KMS-11 (cell line): ENCODE results near the gene KLHL35.

Experiments used
- H2AFZ ChIP-seq: fragments of 200-600 bp; sonication (generic); 2 replicates; pipeline ENCODE4 v1.6.1; 2016; ENCODE audit warnings: antibody characterized with exemption, mixed run types, low read depth
- H3K27ac ChIP-seq: fragments of 200-600 bp; sonication (generic); 2 replicates; pipeline ENCODE4 v1.6.1; 2016; ENCODE audit warnings: mild to moderate bottlenecking, mixed run types
- H3K27me3 ChIP-seq: fragments of 200-600 bp; sonication (generic); 2 replicates; pipeline ENCODE4 v1.6.1; 2017; ENCODE audit warnings: mild to moderate bottlenecking, low read depth, mixed run types, moderate library complexity; ENCODE audit not compliant: insufficient read depth
- H3K36me3 ChIP-seq: fragments of 200-600 bp; sonication (generic); 2 replicates; pipeline ENCODE4 v1.6.1; 2017; ENCODE audit warnings: mild to moderate bottlenecking, mixed run types; ENCODE audit not compliant: insufficient read depth
- H3K4me1 ChIP-seq: fragments of 200-600 bp; sonication (generic); 2 replicates; pipeline ENCODE4 v1.6.1; 2016; ENCODE audit warnings: mild to moderate bottlenecking, low read depth, mixed run types; ENCODE audit not compliant: poor library complexity, severe bottlenecking
- H3K4me2 ChIP-seq: fragments of 200-600 bp; sonication (generic); 2 replicates; pipeline ENCODE4 v1.7.0; 2016; ENCODE audit warnings: mild to moderate bottlenecking, mixed run types
- H3K4me3 ChIP-seq: fragments of 200-600 bp; sonication (generic); IDR thresholded peaks from 2 replicates; pipeline ENCODE4 v1.6.1; 2017; ENCODE audit warnings: low read depth, low read length, mixed read lengths; ENCODE audit not compliant: insufficient read depth
- H3K79me2 ChIP-seq: fragments of 200-600 bp; sonication (generic); 2 replicates; pipeline ENCODE4 v1.6.1; 2016; ENCODE audit warnings: low read depth, mixed run types; ENCODE audit not compliant: insufficient read depth
- H3K9ac ChIP-seq: fragments of 200-600 bp; sonication (generic); 2 replicates; pipeline ENCODE4 v1.6.1; 2016; ENCODE audit warnings: mild to moderate bottlenecking, mixed run types
- H4K20me1 ChIP-seq: fragments of 200-600 bp; sonication (generic); 2 replicates; pipeline ENCODE4 v1.6.1; 2016; ENCODE audit warnings: mild to moderate bottlenecking, mixed run types; ENCODE audit not compliant: insufficient read depth
- CTCF ChIP-seq: fragments of 200-600 bp; sonication (generic); conservative IDR thresholded peaks from 2 replicates; pipeline ENCODE4 v1.6.1; 2017; ENCODE audit warnings: low read depth, mild to moderate bottlenecking, antibody characterized with exemption, low read length, moderate library complexity, mixed read lengths

Gene KLHL35

DNA sequence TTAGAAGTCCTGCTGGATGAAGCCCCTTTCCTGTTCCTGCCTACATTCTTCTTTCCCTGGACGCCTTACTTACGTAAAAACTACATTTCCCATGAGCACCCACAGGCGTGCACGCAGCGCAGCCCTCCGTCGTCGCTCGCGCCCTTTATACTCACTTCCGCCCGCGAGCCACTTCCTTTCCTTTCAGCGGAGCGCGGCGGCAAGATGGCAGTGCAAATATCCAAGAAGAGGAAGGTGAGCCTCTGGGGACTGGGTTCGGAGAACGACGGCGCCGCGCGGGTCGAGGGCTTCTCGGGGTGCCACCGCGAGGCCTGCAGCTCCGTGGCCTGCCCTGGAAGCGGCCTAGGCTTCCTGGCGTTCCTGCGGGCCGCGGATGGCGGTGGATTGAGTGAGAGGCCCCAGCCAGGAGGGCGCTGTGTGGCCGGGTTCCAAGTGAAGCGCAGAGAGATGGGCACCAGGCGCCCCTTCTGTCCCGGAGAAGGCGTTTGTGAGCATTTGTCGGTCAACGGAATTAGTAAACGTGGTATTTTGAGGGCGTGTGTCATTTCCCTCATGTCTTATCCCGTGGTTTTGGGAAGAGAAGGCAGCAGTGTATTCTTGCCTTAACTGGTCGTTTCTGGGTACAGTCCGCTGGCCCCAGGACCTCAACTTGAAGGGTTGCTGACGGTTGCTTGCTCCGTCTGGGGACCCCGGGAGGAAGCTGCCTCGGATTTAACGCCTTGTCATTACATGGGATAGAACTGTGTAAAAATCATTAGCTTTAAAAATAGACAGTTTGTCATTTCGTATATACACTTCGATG lies 33.5 kb downstream of the KLHL35 start, which contains the start of gene RPS3:
Gene RPS3 (plus strand): TSS at position 175 of the 802 bp plus-strand sequence. CDS start 30 bp downstream, at position 205.
- H3K36me3 ChIP-seq = peaks cover 36% of the 10 kb centered on the region; the same call in 1 of the 2 replicates
- peaks cover 35% of the 10 kb centered on the region for H3K4me1 ChIP-seq
- TF ChIP-seq CTCF = no peak

GRCh38 chr11:75398906-75399305 lies 34.1 kb downstream of the KLHL35 start:
- no peaks in the 10 kb centered on the region for H3K27me3 ChIP-seq
- H3K27ac ChIP-seq = no peak overlapping the region
- no peak overlapping the region for H3K4me3 ChIP-seq
- peaks cover 46% of the 10 kb centered on the region for H3K79me2 ChIP-seq
- TF ChIP-seq CTCF = no peak
- peak overlapping the region; percentile 43; the same call in 1 of the 2 replicates for H3K4me2 ChIP-seq
- H4K20me1 ChIP-seq = peaks cover 37% of the 10 kb centered on the region
- H3K36me3 ChIP-seq = peaks cover 33% of the 10 kb centered on the region; the same call in 1 of the 2 replicates
- peak overlapping the region; percentile 99; the same call in 1 of the 2 replicates for H3K9ac ChIP-seq
- H2AFZ ChIP-seq = peak overlapping the region; percentile 50
- H3K4me1 ChIP-seq = peaks cover 34% of the 10 kb centered on the region

More for the DNA sequence above, 33.5 kb downstream of the KLHL35 start, which contains the start of gene RPS3:
- Histone ChIP-seq H3K79me2 (peaks cover 53% of the 10 kb centered on the region), H3K4me3 (no peak within 1 kb of the TSS), H3K9ac (peak within 1 kb of the TSS; percentile 99), H3K27me3 (no peaks in the 10 kb centered on the region), H3K4me2 (peak within 1 kb of the TSS; percentile 91), H3K27ac (peak within 1 kb of the TSS; percentile 97), H2AFZ (peak within 1 kb of the TSS; percentile 50), H4K20me1 (peaks cover 43% of the 10 kb centered on the region)

GRCh38 chr11:75394085-75394840 lies 38.7 kb downstream of the KLHL35 start:
- Histone ChIP-seq H3K9ac (no peak overlapping the region), H3K4me1 (peaks cover 6% of the 10 kb centered on the region), H3K27me3 (no peaks in the 10 kb centered on the region), H3K36me3 (no peaks in the 10 kb centered on the region), H3K27ac (no peak overlapping the region), H3K4me3 (no peak overlapping the region), H3K4me2 (no peak overlapping the region), H2AFZ (no peak overlapping the region), H4K20me1 (no peaks in the 10 kb centered on the region), H3K79me2 (no peaks in the 10 kb centered on the region)
- no peak for TF ChIP-seq CTCF

- peaks cover 4% of the 10 kb centered on the region; the same call in 1 of the 2 replicates for H3K27me3 ChIP-seq
Observed at GRCh38 chr11:75389925-75390324, 43.1 kb downstream of the KLHL35 start.

More at GRCh38 chr11:75389925-75390324, 43.1 kb downstream of the KLHL35 start:
- no peak overlapping the region for H3K9ac ChIP-seq
- H3K79me2 ChIP-seq = no peaks in the 10 kb centered on the region
- H3K4me1 ChIP-seq = peaks cover 12% of the 10 kb centered on the region
- no peak overlapping the region for H3K4me2 ChIP-seq
- no peak for TF ChIP-seq CTCF
- no peak overlapping the region for H2AFZ ChIP-seq
- no peaks in the 10 kb centered on the region for H3K36me3 ChIP-seq
- no peak overlapping the region for H3K4me3 ChIP-seq
- no peak overlapping the region for H3K27ac ChIP-seq
- no peaks in the 10 kb centered on the region for H4K20me1 ChIP-seq
